ENCODE data around the gene PISD. TPM values are rescaled to one million over a fixed set of nuclear protein-coding genes. Genes with fewer than 3 reads are reported as not detected.

The PISD gene
- total RNA-seq, 1 donor from 2014 or later: 51.2 TPM

Small RNA genes within 50 kb of the gene (microRNA-seq; reads per million reads assigned to microRNA genes)
- not detected for gene MIR7109 (ENCODE audit: borderline microRNAs expressed)

Other genes starting within 250 kb of the PISD start
- 27.2 TPM for gene EIF4ENIF1, start 172.4 kb downstream of the PISD start, total RNA-seq
- gene SFI1, start 165.7 kb downstream of the PISD start, total RNA-seq: 38.0 TPM
- gene PRR14L, start 87.9 kb upstream of the PISD start, total RNA-seq: 53.3 TPM
- gene DEPDC5, start 91.8 kb upstream of the PISD start, total RNA-seq: 24.7 TPM